ENCODE measurements around the gene SFMBT2.

SFMBT2 gene

DNA sequence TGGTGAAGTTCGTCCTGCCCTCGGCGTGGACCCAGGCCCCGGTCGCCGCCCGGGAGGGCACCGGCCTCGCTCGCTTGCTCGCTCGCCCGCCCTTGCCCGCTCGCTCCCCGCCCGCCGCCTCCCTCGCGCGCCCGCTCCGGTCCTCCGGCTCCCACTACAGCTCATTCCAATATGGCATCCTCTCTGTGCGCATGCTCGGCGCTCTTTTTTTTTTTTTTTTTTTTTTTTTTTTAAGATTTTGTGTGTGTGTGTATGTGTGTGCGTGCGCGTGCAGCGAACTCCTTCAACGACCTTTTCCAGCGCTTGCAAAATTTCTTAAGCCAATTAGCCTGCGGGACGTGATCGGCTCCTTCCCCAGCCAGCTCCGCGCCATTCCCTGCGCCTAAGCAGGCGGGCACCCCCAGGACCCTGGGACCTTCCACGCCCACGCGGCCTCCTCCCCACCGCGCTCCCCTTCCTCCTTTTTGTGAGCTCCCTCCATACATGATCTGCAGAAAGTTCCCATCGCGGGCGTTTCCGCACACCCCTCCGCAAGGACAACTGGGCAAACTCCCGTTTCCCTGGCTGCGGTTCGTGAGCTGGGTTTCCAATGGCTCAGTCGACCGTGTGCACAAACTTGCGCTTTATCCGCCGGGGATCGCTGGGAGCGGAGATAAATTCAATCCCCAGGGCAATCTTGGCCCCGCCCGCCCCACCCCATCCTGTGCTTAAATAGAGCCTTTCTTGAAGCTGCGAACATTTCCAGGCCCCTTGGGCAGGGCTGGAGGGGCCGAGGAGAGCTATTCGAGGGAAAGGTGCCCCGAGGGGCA, at the start of gene SFMBT2:
SFMBT2 (minus strand) TSS at position 173 of the 809 bp plus-strand sequence. CDS start 29,136 bp downstream, outside the sequence.
- in situ Hi-C loops (cut with MboI; ENCODE audit: low sequenced_read_pairs): no loop called here

DNA sequence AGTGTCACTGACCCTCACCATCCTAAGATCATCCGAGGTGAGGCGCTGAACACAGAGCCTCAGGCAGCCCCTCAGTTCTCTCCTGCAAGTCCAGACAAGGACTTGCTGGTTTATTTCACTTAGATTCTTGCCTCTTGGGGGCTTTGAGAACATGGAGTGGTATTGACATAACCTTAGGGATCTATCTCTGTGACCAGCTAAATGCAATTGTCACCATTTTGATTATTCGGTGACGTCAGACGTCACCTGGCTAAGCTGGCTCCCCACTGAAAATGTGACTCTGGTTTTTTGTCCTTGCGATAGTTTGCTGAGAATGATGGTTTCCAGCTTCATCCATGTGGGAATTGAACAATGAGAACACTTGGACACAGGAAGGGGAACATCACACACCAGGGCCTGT, 49.2 kb upstream of the SFMBT2 start:
- in situ Hi-C loops (cut with MboI; ENCODE audit: low sequenced_read_pairs): no loop called here

DNA sequence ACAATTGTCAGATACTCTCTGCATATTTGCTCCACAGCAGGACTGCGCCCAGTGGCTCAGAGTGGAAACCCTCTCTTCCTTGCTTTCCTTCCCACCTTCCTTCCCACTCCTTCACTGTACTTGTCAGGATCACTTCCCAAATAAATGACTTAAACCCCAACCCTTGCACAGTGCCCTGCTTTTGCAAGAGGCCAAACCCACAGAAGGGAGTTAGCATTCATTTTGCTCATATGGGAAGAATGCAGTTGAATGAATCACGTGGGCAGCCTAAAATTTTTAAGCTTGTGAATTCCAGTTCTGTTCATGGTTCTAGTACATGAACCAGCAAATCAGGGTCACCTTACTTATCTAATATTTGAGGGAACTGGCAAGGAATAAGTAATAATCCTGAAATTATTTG, 47.7 kb upstream of the SFMBT2 start:
- in situ Hi-C loops (cut with MboI; ENCODE audit: low sequenced_read_pairs): no loop called here

DNA sequence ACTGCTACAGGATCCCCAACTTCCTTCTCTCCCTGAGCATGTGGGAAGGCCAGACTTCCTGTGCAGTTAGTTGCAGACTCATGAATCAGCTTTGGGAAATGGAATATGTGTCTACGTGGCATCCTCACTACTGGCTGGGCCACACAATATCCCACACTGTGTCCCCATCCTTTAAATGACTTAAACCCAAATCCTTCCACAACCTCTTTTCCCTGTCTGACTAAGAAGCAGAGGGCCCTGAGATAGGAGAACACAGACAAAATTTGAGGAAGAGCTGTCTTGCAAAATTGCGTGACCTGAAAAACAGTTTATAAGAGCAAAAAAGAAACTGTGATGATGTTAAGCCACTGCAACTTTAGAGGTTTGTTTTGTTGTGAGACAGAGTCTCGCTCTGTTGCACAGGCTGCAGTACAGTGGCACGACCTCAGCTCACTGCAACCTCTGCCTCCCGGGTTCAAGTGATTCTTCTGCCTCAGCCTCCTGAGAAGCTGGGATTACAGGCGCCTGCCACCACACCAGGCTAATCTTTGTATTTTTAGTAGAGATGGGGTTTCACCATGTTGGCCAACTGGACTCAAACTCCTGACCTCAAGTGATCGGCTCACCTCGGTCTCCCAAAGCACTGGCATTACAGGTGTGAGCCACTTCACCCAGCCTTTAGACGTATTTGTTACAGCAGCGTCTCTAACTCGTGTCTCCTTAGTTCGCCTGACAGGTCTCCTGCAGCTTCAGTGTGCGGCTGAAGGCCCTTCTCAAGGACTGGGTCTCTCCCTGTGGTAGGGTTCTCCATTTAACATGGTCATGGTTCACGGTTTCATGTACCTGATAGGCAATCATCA, 46.9 kb upstream of the SFMBT2 start:
- in situ Hi-C loops (cut with MboI; ENCODE audit: low sequenced_read_pairs): no loop called here

DNA sequence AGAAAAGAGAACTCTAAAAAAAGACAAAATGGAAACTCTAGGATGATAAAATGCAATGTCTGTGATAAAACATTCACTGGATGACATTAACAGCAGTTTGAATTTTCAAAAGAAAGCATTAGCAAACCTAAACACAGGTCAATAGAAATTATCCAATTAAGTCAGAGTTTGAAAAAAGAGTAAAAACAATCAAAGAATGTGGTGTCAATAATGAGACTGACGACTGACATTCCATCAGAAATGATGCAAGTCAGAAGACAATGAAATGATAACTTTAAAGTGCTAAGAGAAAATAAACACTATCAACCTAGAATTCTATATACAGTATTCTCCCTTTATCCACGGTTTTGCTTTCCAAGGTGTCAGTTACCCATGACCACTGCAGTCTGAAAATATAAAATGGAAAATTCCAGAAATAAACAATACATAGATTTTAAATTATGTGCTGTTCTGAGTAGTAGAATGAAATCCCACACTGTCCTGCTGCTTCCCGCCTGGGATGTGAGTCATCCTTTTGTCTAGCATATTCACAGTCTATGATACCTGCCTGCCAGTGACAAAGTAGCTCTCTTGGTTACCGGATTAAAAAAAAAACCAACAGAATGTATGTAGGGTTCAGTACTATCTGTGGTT, 38.3 kb upstream of the SFMBT2 start:
- in situ Hi-C loops (cut with MboI; ENCODE audit: low sequenced_read_pairs): no loop called here

DNA sequence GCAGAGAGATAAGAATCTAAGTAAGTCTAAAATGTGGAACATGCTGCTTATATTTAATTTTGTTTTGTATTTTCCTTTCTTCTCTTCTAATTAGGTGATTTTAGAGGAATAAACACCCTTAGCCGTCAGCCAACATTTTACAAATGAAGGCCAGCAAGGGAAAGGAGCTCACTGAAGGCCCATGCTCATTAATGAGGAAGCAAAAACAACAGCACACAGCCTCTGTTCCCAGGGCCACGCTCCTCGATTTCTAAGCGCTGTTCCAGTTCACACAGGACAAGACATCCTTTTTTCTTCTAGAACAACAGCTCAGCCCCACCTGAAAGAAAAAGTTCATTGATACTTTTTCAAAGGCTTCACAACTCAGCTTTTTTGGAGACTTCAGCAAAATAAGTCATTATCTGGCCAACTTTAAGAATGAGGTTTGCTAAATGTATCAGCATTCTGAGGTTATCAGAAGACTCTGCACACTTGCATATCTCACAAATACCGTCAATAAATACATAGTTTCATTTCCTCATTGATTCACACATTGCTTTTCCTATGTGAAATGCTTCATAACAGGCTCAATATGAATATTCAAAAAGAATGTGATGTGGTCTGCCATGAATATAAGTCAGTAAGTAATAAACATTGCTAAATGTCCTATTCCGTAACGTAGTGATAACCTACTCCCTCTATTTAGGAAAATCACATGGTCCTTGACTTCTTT, 34.8 kb upstream of the SFMBT2 start:
- in situ Hi-C loops (cut with MboI; ENCODE audit: low sequenced_read_pairs): no loop called here

DNA sequence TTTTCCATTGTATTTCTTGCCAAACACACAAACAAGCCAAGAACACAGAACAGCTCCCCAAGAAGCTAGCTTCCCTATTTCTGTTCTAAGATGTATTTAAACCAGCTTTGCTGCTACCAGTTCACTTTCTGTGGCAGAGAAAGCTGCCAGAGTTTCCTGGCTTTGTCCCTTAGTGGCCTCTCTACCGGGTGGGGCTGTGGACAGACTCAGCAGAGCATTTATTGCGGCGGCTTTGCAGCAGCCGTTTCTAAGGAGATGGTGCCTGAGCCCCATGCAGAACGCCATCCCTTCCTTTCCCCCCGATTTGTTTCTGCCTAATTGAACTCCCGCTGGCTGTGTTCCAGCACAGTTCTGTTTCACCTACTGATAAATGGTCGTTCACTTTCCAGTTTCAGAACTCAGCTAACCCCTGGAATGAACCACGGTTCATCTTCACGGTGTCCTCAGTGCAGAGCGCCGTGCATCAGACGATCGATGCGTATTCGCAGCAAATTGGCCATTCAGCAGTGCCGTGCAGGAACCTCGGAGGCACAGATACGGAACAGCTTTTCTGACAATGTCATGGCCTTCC, 33.8 kb upstream of the SFMBT2 start:
- in situ Hi-C loops (cut with MboI; ENCODE audit: low sequenced_read_pairs): no loop called here

DNA sequence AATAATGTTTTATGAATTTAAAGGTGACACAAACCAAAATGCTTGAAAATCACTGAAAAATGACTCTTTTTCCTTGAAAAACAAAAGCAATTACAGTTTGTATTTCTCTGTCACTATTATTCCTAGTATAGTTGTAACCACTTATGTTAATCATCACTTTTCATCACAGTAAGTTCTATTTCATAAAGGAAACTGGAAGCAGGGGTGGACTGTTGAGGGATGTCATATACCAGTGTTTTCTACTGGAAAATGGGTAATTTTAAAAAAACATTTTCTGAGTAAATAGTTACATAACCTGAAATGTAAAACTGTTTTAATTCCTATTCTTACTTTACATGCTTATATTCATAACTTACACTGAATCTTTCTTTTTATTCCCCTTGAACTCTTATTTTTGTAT, 32.2 kb upstream of the SFMBT2 start:
- in situ Hi-C loops (cut with MboI; ENCODE audit: low sequenced_read_pairs): no loop called here

GRCh38 chr10:7441403-7442147, 30.7 kb upstream of the SFMBT2 start:
- in situ Hi-C loops (cut with MboI; ENCODE audit: low sequenced_read_pairs): no loop called here

DNA sequence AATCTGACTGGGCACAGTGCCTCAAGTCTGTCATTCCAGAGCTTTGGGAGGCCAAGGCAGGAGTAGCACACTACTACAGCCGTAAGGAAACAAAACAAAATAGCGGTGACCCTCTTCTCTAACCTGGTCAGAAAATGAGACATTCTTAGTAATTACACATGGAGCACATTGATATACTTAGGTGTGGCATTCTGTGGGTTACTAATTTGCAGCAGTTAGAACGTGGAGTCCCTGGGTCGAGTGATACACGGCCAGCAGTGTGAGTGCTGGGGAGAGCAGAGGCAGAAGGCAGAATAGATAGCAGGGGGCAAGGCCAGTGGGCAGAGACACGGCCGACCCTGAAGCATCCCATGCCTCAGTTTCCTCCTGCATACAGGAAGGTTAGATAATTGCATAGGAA, 28.9 kb upstream of the SFMBT2 start:
- in situ Hi-C loops (cut with MboI; ENCODE audit: low sequenced_read_pairs): no loop called here

- in situ Hi-C loops (cut with MboI; ENCODE audit: low sequenced_read_pairs): no loop called here
Observed at GRCh38 chr10:7438196-7438986, 27.6 kb upstream of the SFMBT2 start.

DNA sequence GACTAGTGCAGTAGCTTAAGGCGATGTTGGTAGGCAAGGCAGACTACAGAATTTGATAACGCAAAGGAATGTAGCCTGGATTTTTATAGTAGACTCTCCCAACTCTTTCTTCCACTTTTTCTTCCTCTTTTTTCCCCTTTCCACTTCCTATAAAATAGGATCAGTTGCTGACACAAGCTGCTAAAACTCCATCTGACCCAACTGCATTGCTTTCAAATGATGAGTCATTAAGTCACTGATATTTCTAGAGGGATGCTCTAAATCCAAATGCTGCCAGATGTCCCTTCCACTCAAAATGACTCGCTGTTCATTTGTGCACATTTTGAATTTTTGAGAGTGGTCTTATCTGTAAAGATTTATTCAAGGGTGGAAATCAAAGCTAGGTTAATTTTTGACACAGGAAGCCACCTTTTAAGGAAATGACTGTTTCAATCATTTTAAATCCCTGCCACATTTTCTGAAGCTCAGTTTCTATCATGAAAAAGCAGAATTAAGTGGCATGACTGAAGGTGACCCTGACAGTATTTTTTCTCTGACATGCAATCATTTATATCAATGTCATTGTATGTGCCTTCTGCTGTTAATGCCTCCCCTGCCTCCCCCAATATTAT, 25.8 kb upstream of the SFMBT2 start:
- in situ Hi-C loops (cut with MboI; ENCODE audit: low sequenced_read_pairs): no loop called here

DNA sequence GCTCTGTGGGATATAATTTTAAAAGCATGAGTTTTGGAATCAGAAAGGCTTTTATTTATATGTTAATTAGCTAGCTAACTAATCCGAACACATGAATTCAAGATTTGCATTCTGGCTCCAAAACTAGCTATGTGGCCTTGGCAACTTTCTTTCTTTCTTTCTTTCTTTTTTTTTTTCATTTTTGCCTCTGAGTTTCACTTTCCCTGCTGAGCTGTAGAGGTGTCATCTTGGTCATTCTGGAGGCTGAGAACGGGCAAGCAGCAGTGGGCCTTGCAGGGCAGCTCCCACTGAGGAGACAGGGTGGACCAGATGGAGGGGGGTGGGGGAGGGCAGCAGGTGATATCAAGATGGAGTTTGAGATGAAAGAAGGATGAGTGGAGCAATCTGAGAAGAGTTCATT, 24.8 kb upstream of the SFMBT2 start:
- in situ Hi-C loops (cut with MboI; ENCODE audit: low sequenced_read_pairs): no loop called here

- in situ Hi-C loops (cut with MboI; ENCODE audit: low sequenced_read_pairs): no loop called here
Observed at GRCh38 chr10:7434378-7434777, 23.5 kb upstream of the SFMBT2 start.

DNA sequence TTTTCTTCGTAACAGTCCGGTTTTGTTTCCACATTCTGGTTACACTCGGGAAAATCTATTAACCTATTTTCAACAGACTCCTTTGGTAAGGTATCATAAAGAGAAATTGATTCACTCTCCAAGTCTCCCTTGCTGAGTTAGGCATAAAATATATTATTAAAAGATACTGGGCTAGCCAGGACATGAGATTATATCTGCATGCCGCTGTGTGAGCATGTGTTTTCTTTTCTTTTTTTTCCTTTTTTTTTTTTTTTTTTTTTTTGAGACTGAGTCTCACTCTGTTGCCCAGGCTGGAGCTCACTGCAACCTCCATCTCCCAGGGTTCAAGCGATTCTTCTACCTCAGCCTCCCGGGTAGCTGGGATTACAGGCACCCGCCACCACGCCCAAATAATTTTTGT, 23.0 kb upstream of the SFMBT2 start:
- in situ Hi-C loops (cut with MboI; ENCODE audit: low sequenced_read_pairs): no loop called here

DNA sequence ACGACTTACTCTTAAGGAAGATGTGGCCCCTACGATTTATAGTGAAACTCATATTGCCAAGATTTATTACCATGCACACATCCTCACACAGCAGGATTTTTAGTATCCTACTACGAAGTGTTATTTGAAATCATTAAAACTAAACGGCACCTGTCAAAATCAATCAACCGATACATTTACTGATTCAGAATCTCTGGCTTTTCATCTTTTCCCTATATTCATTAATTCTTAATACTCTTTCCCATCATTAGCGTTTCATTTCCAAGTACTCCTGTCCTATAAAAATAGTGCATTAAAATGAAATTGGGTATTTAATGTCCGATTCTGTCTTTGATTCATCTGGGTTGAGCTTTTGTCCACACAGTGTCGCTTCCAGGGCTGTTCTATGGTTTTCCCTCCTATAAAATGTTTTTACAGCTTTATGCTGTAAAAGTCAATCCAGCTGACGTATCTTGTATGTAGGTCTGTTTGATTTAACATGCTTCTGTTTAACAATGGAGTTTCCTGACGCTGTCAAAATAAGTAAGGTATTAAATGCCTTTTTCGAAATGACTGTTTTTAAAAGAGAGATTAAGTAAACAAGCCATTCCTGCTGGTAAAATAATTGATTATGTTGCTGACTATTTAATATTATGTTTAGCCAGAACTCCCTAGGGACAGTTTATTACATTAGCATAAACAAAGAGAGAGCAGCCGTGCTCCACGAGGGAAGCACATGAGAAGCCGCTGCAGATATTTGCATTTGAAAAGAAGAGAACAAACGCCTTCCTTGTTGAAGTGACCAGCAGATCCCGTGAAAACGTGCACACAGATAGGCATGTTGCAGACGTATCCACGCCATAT, 22.3 kb upstream of the SFMBT2 start:
- in situ Hi-C loops (cut with MboI; ENCODE audit: low sequenced_read_pairs): no loop called here

DNA sequence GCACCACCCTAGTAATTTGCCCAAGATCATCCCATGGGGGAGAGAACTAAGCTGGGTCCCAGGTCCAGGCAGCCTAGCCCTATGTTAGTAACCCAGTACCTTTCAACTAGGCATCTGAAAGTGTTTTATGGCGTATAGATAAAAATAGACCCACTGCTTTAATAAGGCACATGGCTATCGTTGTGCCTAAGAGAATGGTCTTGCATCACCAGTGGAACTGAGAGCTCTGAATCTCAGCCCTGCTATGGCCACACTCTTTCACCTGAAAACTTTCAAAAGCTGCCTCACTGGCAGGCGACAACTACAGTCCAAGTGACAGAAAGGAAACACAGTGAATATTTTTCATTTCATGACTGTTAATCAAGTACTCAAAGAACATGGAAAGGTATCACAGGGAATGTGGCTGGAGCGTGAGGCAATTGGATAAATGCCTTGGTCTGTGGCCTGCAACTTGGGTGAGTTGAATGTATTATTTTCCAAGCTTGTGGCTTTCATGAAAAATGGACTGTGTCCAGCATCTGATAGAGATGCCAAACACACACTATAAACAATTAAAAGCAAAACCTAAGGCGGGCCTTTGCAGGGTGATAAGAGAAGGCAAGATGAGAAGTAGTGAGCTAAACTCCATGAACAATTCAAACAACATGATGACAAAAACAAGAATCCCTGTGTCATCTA, 18.0 kb upstream of the SFMBT2 start:
- in situ Hi-C loops (cut with MboI; ENCODE audit: low sequenced_read_pairs): no loop called here
